A549 (cell line): ENCODE data around the gene MAP6. TPM values are rescaled to one million over a fixed set of nuclear protein-coding genes. Genes with fewer than 3 reads are reported as not detected.

Experiments used
- ATAC-seq, 2 experiments: fragments of 200-7000 bp in 1 of 2; fragments of >200 bp in 1 of 2; cut with Nextera tagmentation in 1 of 2; cut with Tn5 transposase in 1 of 2; 3 replicates each; pipeline versions ENCODE4 v1.8.0 to v1.9.1; 2018 to 2020; ENCODE audit warnings: mild to moderate bottlenecking in 1 of 2, moderate library complexity in 1 of 2
- CTCF ChIA-PET: fragments of 300-600 bp; sonication (Branson Sonifier 250); formaldehyde crosslinking; extraction: SDS; loops from one replicate; lab custom pipeline; 2021; ENCODE audit warnings: antibody characterized with exemption, inconsistent platforms; lab: Yijun Ruan, JAX
- POLR2A ChIA-PET: fragments of 350-600 bp; formaldehyde crosslinking; extraction: SDS; loops from one replicate; lab custom pipeline; 2021; ENCODE audit warnings: antibody characterized with exemption, inconsistent platforms; lab: Yijun Ruan, JAX
- DNase-seq, 2 experiments: peaks; one replicate each; pipeline versions ENCODE4 v3.0.0 to v3.0.0-alpha.2; 2011 to 2016; ENCODE audit warnings: low read depth in 1 of 2, low spot score in 1 of 2
- FAIRE-seq: peaks from 2 replicates; lab custom pipeline; 2011; peaks lifted over from hg19 to GRCh38; lab: Jason Lieb, UNC
- H3K27ac ChIP-seq, 2 experiments: fragments of >200 bp; sonication (Bioruptor Twin); formaldehyde crosslinking; 3 replicates each; pipeline ENCODE4 v1.5.1; 2016 to 2017
- H3K4me1 ChIP-seq: fragments of >200 bp; sonication (Bioruptor Twin); formaldehyde crosslinking; 3 replicates; pipeline ENCODE4 v1.6.1; 2016
- H3K4me2 ChIP-seq: fragments of >200 bp; sonication (Bioruptor Twin); formaldehyde crosslinking; 3 replicates; pipeline ENCODE4 v1.6.1; 2016
- H3K4me3 ChIP-seq: fragments of >200 bp; sonication (Bioruptor Twin); formaldehyde crosslinking; 3 replicates; pipeline ENCODE4 v1.5.1; 2016
- H3K9me3 ChIP-seq: fragments of >200 bp; sonication (Bioruptor Twin); formaldehyde crosslinking; 3 replicates; pipeline ENCODE4 v1.6.1; 2016
- BCL3 ChIP-seq: fragments of >200 bp; sonication (Bioruptor Twin); formaldehyde crosslinking; IDR thresholded peaks from 3 replicates; pipeline ENCODE4 v1.6.1; 2016
- CBX8 ChIP-seq: fragments of 200-600 bp; sonication (generic); IDR thresholded peaks from 2 replicates; pipeline ENCODE4 v1.6.1; 2016
- CHD2 ChIP-seq: fragments of 150-350 bp; IDR thresholded peaks from 2 replicates; pipeline ENCODE4 v1.6.1; 2014; ENCODE audit warnings: low read length; ENCODE audit not compliant: partially characterized antibody
- CTCF ChIP-seq: fragments of >200 bp; sonication (Bioruptor Twin); formaldehyde crosslinking; IDR thresholded peaks from 3 replicates; pipeline ENCODE4 v1.5.1; 2016
- FOXS1 ChIP-seq: fragments of 250-450 bp; sonication (Bioruptor Pico); IDR thresholded peaks from 2 replicates; pipeline ENCODE4 v1.5.0; 2020; ENCODE audit warnings: mild to moderate bottlenecking, moderate library complexity
- HOXB13 ChIP-seq: fragments of 250-450 bp; sonication (Bioruptor Pico); IDR thresholded peaks from 2 replicates; pipeline ENCODE4 v1.5.0; 2020; ENCODE audit warnings: low read depth, mild to moderate bottlenecking, moderate library complexity
- JUNB ChIP-seq: fragments of >200 bp; sonication (Bioruptor Twin); formaldehyde crosslinking; IDR thresholded peaks from 2 replicates; pipeline ENCODE4 v1.6.1; 2016
- MAFK ChIP-seq: fragments of 450-650 bp; IDR thresholded peaks from 2 replicates; pipeline ENCODE4 v1.6.1; 2014; ENCODE audit not compliant: partially characterized antibody
- MAX ChIP-seq: IDR thresholded peaks from 2 replicates; pipeline ENCODE4 v1.6.1; 2012
- MAZ ChIP-seq: fragments of 150-350 bp; IDR thresholded peaks from 2 replicates; pipeline ENCODE4 v1.6.1; 2014; ENCODE audit warnings: antibody characterized with exemption, low read depth, low read length, borderline replicate concordance
- MYC ChIP-seq: IDR thresholded peaks from 2 replicates; pipeline ENCODE4 v1.6.1; 2012; ENCODE audit warnings: mild to moderate bottlenecking, inconsistent platforms, low read length, improper control_type of control experiment, borderline replicate concordance
- PHF8 ChIP-seq: fragments of 200-600 bp; sonication (generic); IDR thresholded peaks from 2 replicates; pipeline ENCODE4 v1.6.1; 2016; ENCODE audit warnings: low read depth, mild to moderate bottlenecking, antibody characterized with exemption, moderate library complexity, borderline replicate concordance
- RAD21 ChIP-seq, 2 experiments: fragments of >200 bp in 1 of 2; sonication (Bioruptor Twin) in 1 of 2; formaldehyde crosslinking in 1 of 2; IDR thresholded peaks in 1 of 2; conservative IDR thresholded peaks in 1 of 2; 2 replicates in 1 of 2; 3 replicates in 1 of 2; pipeline ENCODE4 v1.6.1; 2012 to 2018; ENCODE audit warnings: inconsistent platforms in 1 of 2
- RARB ChIP-seq: fragments of 250-450 bp; sonication (Bioruptor Pico); IDR thresholded peaks from 2 replicates; pipeline ENCODE4 v1.8.0; 2021; ENCODE audit warnings: mild to moderate bottlenecking, moderate library complexity
- REST ChIP-seq: fragments of 200-600 bp; sonication (generic); IDR thresholded peaks from 2 replicates; pipeline ENCODE4 v1.6.1; 2016; ENCODE audit warnings: antibody characterized with exemption, mild to moderate bottlenecking, moderate library complexity
- ZC3H11A ChIP-seq: fragments of 450-650 bp; IDR thresholded peaks from 2 replicates; pipeline ENCODE4 v1.6.1; 2014; ENCODE audit warnings: antibody characterized with exemption, mild to moderate bottlenecking
- ZFP36 ChIP-seq: fragments of 450-650 bp; IDR thresholded peaks from 2 replicates; pipeline ENCODE4 v1.6.1; 2014; ENCODE audit warnings: borderline replicate concordance; ENCODE audit not compliant: partially characterized antibody
- ZNF302 ChIP-seq: fragments of 250-450 bp; sonication (Bioruptor Pico); IDR thresholded peaks from 2 replicates; pipeline ENCODE4 v1.9.0; 2021; ENCODE audit warnings: inconsistent platforms, mild to moderate bottlenecking, moderate library complexity
- WGBS: methylation state at CpG from one replicate; pipeline ENCODE4 v1.1.6; 2017; ENCODE audit errors: missing lambda C conversion rate; 5-methylcytosine and 5-hydroxymethylcytosine counted together
- polyA plus RNA-seq, 4 experiments: library from polyadenylated mRNA; depleted of rRNA in 3 of 4; stranded (reverse); fragments of >200 nt; fragmentation: RNase III in 1 of 4; extraction: RNeasy Plus Mini Kit Qiagen cat#74134 plus additional on column Dnase treatment in 1 of 4; gene quantifications; 2 replicates in 3 of 4; 3 replicates in 1 of 4; pipeline ENCODE4 v1.2.3, GENCODE V29; 2011 to 2017

The MAP6 gene
- polyA plus RNA-seq, 2 of the 4 experiments (the other 2 are of a cell fraction), result 1.1 to 2.1 TPM

GRCh38 chr11:75582506-75582894 is 86.3 kb downstream of the MAP6 start (continued):
- TF ChIP-seq REST (no peak), ZC3H11A (no peak), JUNB (no peak)

- no peak overlapping the region for H3K4me3 ChIP-seq
- no peak overlapping the region for H3K27ac ChIP-seq
- FAIRE-seq (no peak), ATAC-seq (no peak), DNase-seq (no peak)
- no peak overlapping the region for H3K4me2 ChIP-seq
- no peaks in the 10 kb centered on the region for H3K9me3 ChIP-seq
- no peak for TF ChIP-seq MAFK
- TF ChIP-seq MYC, result no peak
- TF ChIP-seq ZFP36, result no peak
- TF ChIP-seq HOXB13 (CRISPR knock-in tag), result no peak
- TF ChIP-seq BCL3, result no peak
- no peak for TF ChIP-seq ZNF302
- TF ChIP-seq CHD2, result no peak
- TF ChIP-seq CTCF, result no peak
- TF ChIP-seq MAZ, result no peak
- TF ChIP-seq RARB (CRISPR knock-in tag), result no peak
- no peak for TF ChIP-seq MAX
- TF ChIP-seq PHF8, result no peak
- TF ChIP-seq FOXS1 (CRISPR knock-in tag), result no peak
- TF ChIP-seq RAD21 (conservative IDR thresholded peaks at IDR 0.05 in 1 of 2, IDR thresholded peaks at IDR 0.05 in 1 of 2), result no peak
- peaks cover 9% of the 10 kb centered on the region; the same call in 2 of the 3 replicates for H3K4me1 ChIP-seq
- 44% methylated on average over 1 of the region's 1 CpG for WGBS
- CTCF ChIA-PET, result no interaction called here
- POLR2A ChIA-PET, result no interaction called here
Measured at GRCh38 chr11:75579841-75580240, 89.0 kb downstream of the MAP6 start.

GRCh38 chr11:75578977-75579376 is 89.9 kb downstream of the MAP6 start:
- ATAC-seq, result no peak

More at GRCh38 chr11:75578977-75579376, 89.9 kb downstream of the MAP6 start:
- Histone ChIP-seq H3K27ac (no peak overlapping the region), H3K4me3 (no peak overlapping the region), H3K4me2 (no peak overlapping the region), H3K9me3 (no peaks in the 10 kb centered on the region), H3K4me1 (peaks cover 9% of the 10 kb centered on the region; the same call in 2 of the 3 replicates)
- 11% methylated on average over 1 of the region's 1 CpG for WGBS
- DNase-seq (no peak), FAIRE-seq (no peak)
- TF ChIP-seq CBX8 (no peak), MYC (no peak)
- POLR2A ChIA-PET, result no interaction called here
- CTCF ChIA-PET, result interaction anchor here (1.5 to 4.0 kb wide), 3 partner anchors 17 to 134 kb away, joined by 4 to 16 read pairs (median 5); no protein-coding TSS in a partner anchor
